Activated naive CD8-positive, alpha-beta T cell treated with anti-CD3 and anti-CD28 coated beads, Interleukin-2, amount 10 ng/mL, durations not matched to agents 7 days and 5 days (primary cell): Measurements from ENCODE around the gene EMILIN2. TPM values are rescaled to one million over a fixed set of nuclear protein-coding genes. Genes with fewer than 3 reads are reported as not detected.

Experiments used
- ATAC-seq: fragments of 150-1000 bp; cut with Tn5 transposase; one replicate; pipeline ENCODE4 v1.10.0; 2021; ENCODE audit warnings: low read depth, moderate library complexity
- POLR2A ChIA-PET: fragments of 350-600 bp; sonication (Branson Sonifier 250); formaldehyde crosslinking; loops from one replicate; lab custom pipeline; 2021; ENCODE audit warnings: antibody characterized with exemption; lab: Charles Lee
- DNase-seq: peaks from one replicate; pipeline ENCODE4 v3.0.0; 2021
- H3K27ac Mint-ChIP-seq: one replicate; pipeline ENCODE4 v1.8.0; 2022; ENCODE audit warnings: mild to moderate bottlenecking, mixed read lengths
- H3K27me3 Mint-ChIP-seq: one replicate; pipeline ENCODE4 v1.8.0; 2022; ENCODE audit warnings: mild to moderate bottlenecking, moderate library complexity, mixed read lengths
- H3K36me3 Mint-ChIP-seq: one replicate; pipeline ENCODE4 v1.8.0; 2021; ENCODE audit warnings: mild to moderate bottlenecking, mixed read lengths
- H3K4me1 Mint-ChIP-seq: one replicate; pipeline ENCODE4 v1.8.0; 2021; ENCODE audit warnings: mixed read lengths
- H3K4me3 Mint-ChIP-seq: one replicate; pipeline ENCODE4 v1.8.0; 2022; ENCODE audit warnings: mild to moderate bottlenecking, moderate library complexity, mixed read lengths
- H3K9me3 Mint-ChIP-seq: one replicate; pipeline ENCODE4 v1.8.0; 2021; ENCODE audit warnings: mixed read lengths
- total RNA-seq, 2 experiments: library from RNA; stranded (reverse); gene quantifications; one replicate each; pipeline ENCODE4 v1.2.3, GENCODE V29; 2021

EMILIN2 gene
- total RNA-seq, 2 experiments from 2014 or later = 23.3 to 27.7 TPM

DNA sequence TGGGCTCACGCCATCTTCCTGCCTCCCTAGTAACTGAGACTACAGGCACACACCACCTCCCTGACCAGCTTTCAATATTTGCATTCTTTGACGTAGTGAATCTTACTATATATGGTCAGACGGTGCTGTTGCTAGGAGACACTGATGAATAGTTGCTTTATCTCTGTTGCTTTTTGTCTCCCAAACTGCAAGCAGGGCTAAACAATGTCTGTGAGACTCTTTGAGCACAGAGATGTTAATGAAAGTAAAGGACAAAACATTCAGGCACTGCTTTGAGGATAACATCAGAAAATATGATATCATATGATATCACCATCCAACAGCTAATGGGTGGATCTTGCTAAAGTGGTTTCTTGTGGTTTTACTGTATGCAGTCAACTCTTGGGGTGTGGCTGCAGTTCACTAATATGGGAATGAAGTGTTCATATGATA is 43.0 kb downstream of the EMILIN2 start:
- Mint-ChIP-seq H3K4me3 (no peak overlapping the region), H3K4me1 (peaks cover 25% of the 10 kb centered on the region), H3K27me3 (no peaks in the 10 kb centered on the region), H3K27ac (no peak overlapping the region), H3K36me3 (peaks cover 18% of the 10 kb centered on the region), H3K9me3 (peaks cover 18% of the 10 kb centered on the region)
- POLR2A ChIA-PET = interaction anchor here (0.7 to 1.0 kb wide), 2 partner anchors 9 kb away, joined by 3 to 6 read pairs; no protein-coding TSS in a partner anchor
- no peak for ATAC-seq
- DNase-seq = no peak

DNA sequence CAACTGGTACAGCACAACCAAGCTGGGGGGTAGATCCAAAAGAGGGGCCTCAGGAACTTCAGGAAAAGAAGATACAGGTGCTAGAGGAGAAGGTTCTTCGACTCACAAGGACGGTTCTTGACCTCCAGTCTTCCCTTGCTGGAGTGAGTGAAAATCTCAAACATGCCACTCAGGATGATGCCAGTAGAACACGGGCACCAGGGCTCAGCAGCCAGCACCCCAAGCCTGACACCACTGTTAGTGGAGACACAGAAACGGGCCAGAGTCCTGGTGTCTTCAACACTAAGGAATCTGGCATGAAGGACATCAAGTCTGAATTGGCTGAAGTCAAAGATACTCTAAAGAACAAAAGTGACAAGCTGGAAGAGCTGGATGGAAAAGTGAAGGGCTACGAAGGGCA is 43.8 kb downstream of the EMILIN2 start:
- no peak for DNase-seq
- H3K9me3 Mint-ChIP-seq = peaks cover 24% of the 10 kb centered on the region
- H3K27me3 Mint-ChIP-seq = no peaks in the 10 kb centered on the region
- no peak overlapping the region for H3K27ac Mint-ChIP-seq
- H3K4me1 Mint-ChIP-seq = peaks cover 25% of the 10 kb centered on the region
- ATAC-seq = no peak
- H3K36me3 Mint-ChIP-seq = peaks cover 21% of the 10 kb centered on the region
- POLR2A ChIA-PET = interaction anchor here (1.2 kb wide), 1 partner anchor 22 kb away, joined by 3 read pairs; no protein-coding TSS in a partner anchor
- H3K4me3 Mint-ChIP-seq = no peak overlapping the region

DNA sequence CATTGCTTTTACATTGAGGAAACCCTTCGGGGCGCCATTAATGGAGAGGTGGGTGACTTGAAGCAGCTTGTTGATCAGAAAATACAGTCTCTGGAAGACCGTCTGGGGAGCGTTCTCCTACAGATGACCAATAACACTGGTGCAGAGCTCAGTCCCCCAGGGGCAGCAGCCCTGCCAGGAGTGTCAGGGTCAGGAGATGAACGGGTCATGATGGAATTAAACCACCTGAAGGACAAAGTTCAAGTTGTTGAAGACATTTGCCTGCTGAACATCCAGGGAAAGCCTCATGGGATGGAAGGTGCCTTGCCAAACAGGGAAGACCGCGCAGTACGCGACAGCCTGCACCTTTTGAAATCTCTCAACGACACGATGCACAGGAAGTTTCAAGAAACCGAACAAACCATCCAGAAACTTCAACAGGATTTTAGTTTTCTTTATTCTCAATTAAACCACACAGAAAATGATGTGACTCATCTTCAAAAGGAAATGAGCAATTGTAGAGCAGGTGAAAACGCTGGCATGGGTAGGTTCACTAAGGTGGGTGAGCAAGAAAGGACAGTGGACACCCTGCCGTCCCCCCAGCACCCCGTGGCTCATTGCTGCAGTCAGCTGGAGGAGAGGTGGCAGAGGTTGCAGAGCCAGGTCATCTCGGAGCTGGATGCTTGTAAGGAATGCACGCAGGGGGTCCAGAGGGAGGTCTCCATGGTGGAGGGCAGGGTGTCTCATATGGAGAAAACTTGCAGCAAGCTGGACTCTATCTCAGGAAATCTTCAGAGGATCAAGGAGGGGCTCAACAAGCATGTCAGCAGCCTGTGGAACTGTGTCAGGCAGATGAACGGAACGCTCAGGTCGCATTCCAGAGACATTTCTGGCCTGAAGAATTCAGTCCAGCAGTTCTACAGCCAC is 45.0 kb downstream of the EMILIN2 start:
- peaks cover 24% of the 10 kb centered on the region for H3K4me1 Mint-ChIP-seq
- POLR2A ChIA-PET = interaction anchor here (1.0 to 1.2 kb wide), 3 partner anchors 8 to 21 kb away, joined by 3 to 4 read pairs (median 3); no protein-coding TSS in a partner anchor
- DNase-seq (no peak), ATAC-seq (peak; percentile 68)
- no peaks in the 10 kb centered on the region for H3K27me3 Mint-ChIP-seq
- peaks cover 19% of the 10 kb centered on the region for H3K9me3 Mint-ChIP-seq
- H3K4me3 Mint-ChIP-seq = peak overlapping the region; percentile 37
- H3K36me3 Mint-ChIP-seq = peaks cover 16% of the 10 kb centered on the region
- H3K27ac Mint-ChIP-seq = peak overlapping the region; percentile 53

DNA sequence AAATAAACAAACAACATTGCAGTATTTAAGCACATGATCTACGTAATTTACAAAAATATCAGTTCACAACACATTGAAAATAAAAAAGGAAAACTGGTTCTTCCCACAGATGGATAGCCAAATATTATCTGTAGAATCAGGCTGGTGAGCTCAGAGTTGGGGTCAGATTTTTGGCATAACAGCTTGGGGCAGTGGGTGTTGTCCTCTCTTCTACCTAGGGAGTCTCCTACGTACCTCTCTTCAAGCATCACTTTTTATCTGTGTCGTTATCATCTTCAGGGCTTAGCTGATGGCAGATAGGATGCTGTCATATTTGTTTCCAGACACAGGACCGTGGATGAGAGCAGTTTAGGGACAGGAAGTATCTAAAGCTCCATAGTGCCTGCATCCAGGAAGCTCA is 46.2 kb downstream of the EMILIN2 start:
- ATAC-seq (no peak), DNase-seq (no peak)
- Mint-ChIP-seq H3K4me1 (peaks cover 26% of the 10 kb centered on the region), H3K9me3 (peaks cover 11% of the 10 kb centered on the region), H3K4me3 (no peak overlapping the region), H3K27me3 (no peaks in the 10 kb centered on the region), H3K27ac (no peak overlapping the region), H3K36me3 (peaks cover 10% of the 10 kb centered on the region)
- POLR2A ChIA-PET = interaction anchor here (1.0 kb wide), 1 partner anchor 9 kb away, joined by 4 read pairs; no protein-coding TSS in a partner anchor

DNA sequence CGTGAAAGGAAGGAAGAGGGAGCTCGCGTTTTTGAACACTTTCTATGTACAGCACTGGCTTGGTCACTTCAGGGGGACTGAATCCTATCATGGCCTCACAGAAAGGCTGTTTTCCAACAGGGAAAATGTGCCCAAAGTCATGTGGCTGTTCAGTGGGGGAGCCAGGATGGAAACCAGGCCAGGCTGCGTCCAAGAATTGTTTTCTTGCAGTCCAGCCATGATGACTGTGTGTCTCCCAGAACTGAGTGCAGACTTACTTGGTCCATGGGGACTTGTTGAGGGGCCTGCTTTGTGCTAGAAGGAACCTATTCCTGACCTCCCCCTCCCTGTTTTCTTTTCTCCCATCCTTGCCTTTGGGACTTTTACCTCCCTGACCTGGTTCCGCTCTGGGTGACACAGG is 46.9 kb downstream of the EMILIN2 start:
- Mint-ChIP-seq H3K27me3 (no peaks in the 10 kb centered on the region), H3K9me3 (peaks cover 11% of the 10 kb centered on the region), H3K36me3 (peaks cover 8% of the 10 kb centered on the region), H3K4me3 (no peak overlapping the region), H3K4me1 (peaks cover 29% of the 10 kb centered on the region), H3K27ac (no peak overlapping the region)
- DNase-seq (no peak), ATAC-seq (no peak)
- POLR2A ChIA-PET = interaction anchor here (0.6 kb wide), 1 partner anchor 18 kb away, joined by 3 read pairs; no protein-coding TSS in a partner anchor

DNA sequence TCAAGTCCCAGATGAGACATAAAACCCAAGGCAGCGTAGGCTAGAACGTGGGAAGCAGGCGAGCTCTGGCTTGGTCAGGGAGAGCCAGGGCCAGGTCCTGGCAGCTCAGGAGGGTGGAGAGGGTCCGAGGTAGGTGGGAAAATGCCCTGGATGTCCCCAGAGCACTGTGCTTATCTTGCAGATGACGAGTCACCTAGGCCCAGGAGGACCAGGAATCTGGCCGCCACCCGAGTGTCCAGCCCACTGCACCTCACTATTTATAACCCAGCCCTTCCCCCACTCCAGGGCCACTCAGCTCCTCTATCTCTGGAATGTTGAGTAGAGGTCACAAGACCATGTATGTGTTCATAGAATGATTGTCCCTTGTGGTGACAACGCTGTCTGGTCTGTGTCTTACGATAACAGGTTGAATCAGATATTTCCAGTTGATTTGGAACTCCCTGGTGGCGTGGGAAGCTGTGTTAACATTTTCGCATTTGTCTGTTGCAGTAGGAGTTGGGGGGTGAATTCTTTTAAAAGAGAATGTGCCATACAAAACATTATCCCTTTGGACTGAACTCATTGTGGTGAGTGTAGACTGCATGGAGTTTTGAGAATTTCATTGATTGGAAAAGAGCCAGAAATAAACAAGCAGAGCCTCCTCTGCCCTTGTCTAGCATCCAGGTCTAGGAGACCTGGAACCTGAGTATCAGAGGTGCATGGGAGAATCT is 47.5 kb downstream of the EMILIN2 start:
- Mint-ChIP-seq H3K9me3 (peaks cover 11% of the 10 kb centered on the region), H3K27ac (no peak overlapping the region), H3K27me3 (no peaks in the 10 kb centered on the region), H3K36me3 (peaks cover 8% of the 10 kb centered on the region), H3K4me3 (no peak overlapping the region), H3K4me1 (peaks cover 29% of the 10 kb centered on the region)
- no peak for ATAC-seq
- DNase-seq = no peak
- POLR2A ChIA-PET = interaction anchor here (0.6 kb wide), 1 partner anchor 18 kb away, joined by 3 read pairs; no protein-coding TSS in a partner anchor

DNA sequence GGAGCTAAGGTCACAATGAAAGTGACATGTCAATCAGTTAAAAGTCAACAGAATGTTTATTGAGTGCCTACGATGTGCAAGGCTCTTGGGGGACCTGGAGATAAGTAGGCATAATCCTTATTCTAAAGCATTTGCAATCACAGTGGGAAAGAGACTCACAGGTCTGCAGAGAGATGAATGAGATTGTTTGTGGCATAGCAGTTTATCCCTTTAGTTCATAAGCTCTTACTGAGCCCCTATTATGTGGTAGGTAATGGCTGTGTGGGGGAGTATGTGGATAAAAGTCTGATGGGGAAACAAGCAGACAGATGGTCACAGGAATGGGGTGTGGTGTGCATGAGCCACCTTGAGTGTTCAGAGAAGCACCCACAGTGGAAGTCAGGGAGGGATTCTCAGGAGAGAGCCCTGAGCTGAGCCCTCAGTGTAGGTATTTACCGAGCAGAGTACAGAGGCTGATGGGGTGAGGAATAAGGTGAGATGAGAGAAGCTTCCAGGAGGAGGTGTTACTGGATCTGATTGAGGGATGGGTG is 48.1 kb downstream of the EMILIN2 start:
- H3K27me3 Mint-ChIP-seq = no peaks in the 10 kb centered on the region
- no peak for ATAC-seq
- H3K9me3 Mint-ChIP-seq = peaks cover 9% of the 10 kb centered on the region
- H3K36me3 Mint-ChIP-seq = peaks cover 4% of the 10 kb centered on the region
- POLR2A ChIA-PET = interaction anchor here (0.9 kb wide), 1 partner anchor 12 kb away, joined by 3 read pairs; no protein-coding TSS in a partner anchor
- H3K4me3 Mint-ChIP-seq = no peak overlapping the region
- H3K27ac Mint-ChIP-seq = no peak overlapping the region
- H3K4me1 Mint-ChIP-seq = peaks cover 25% of the 10 kb centered on the region
- DNase-seq = no peak

DNA sequence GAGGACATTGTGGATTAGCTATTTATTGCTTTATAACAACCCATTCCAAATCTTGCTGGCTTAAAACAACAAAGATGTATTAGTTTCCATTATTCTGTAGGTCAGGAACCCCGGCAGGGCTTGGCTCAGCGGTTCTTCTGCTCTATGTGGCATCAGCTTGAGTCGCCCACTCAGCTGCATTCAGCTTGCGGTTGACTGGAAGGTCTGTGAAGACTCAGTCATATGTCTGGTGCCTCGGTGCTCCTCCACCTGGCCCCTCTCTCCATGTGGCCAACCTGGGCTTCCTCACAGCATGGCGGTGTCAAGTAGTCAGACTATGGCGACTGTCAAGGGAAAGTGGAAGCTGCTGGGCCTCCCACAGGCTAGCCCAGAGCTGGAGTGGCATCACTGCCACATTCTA is 48.6 kb downstream of the EMILIN2 start:
- POLR2A ChIA-PET = interaction anchor here (0.9 kb wide), 1 partner anchor 12 kb away, joined by 3 read pairs; no protein-coding TSS in a partner anchor
- peaks cover 3% of the 10 kb centered on the region for H3K36me3 Mint-ChIP-seq
- no peaks in the 10 kb centered on the region for H3K27me3 Mint-ChIP-seq
- peaks cover 9% of the 10 kb centered on the region for H3K9me3 Mint-ChIP-seq
- no peak overlapping the region for H3K27ac Mint-ChIP-seq
- DNase-seq = no peak
- H3K4me1 Mint-ChIP-seq = peaks cover 23% of the 10 kb centered on the region
- H3K4me3 Mint-ChIP-seq = no peak overlapping the region
- ATAC-seq = no peak

DNA sequence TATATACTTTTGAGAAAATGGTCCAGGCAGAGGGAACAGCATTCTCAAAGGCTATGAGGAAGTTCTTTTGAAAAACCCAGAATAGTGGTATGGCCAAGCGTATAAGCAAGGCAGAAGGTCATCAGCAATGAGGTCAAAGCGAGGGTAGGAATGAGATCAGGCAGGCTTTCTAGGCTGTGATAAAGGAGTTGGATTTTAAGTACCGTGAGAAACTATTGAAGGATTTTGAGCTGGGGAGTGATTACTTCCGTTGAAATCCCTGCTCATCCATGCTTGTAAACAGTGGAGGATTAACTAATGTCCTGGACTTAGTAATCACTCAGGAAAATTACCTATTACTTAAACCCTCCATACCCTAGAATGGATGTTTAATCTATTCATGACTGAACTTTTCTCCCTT is 50.2 kb downstream of the EMILIN2 start:
- Mint-ChIP-seq H3K9me3 (peaks cover 5% of the 10 kb centered on the region), H3K4me1 (peaks cover 8% of the 10 kb centered on the region), H3K27me3 (no peaks in the 10 kb centered on the region), H3K36me3 (peaks cover 3% of the 10 kb centered on the region), H3K4me3 (no peak overlapping the region), H3K27ac (no peak overlapping the region)
- POLR2A ChIA-PET = no interaction called here
- ATAC-seq = no peak
- no peak for DNase-seq

DNA sequence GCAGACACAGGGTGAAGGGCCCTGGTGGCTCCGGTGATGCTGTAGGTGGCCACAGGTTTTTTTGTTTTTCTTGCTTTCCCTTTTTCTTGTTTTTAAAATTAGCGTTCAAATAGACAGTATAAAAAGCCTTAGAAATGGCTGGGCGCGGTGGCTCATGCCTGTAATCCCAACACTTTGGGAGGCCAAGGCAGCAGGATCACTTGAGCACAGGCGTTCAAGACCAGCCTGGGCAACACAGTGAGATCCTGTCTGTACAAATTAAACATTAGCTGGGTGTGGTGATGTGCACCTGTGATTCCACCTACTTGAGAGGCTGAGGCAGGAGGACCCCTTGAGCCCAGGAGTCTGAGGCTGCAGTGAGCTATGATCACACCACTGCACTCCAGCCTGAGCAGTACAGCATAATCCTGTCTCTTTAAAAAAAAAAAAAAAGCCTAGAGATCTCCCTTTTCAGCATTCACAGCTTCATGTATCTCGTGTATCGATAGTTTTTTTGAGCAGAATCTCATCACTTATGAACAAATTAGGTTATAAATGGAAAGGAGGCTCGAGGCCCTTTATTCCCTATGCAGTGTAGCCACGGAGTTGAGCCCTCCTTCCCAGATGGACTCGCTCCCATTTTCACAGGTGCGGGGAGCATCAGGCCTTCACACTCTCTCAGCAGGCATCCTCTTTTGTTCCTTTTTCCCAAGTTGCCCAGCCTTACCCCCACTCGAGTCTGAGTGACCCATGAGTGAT is 50.8 kb downstream of the EMILIN2 start:
- no peak for ATAC-seq
- peaks cover 6% of the 10 kb centered on the region for H3K4me1 Mint-ChIP-seq
- no peak overlapping the region for H3K27ac Mint-ChIP-seq
- peaks cover 3% of the 10 kb centered on the region for H3K36me3 Mint-ChIP-seq
- no peak overlapping the region for H3K4me3 Mint-ChIP-seq
- peaks cover 5% of the 10 kb centered on the region for H3K9me3 Mint-ChIP-seq
- POLR2A ChIA-PET = no interaction called here
- no peak for DNase-seq
- H3K27me3 Mint-ChIP-seq = no peaks in the 10 kb centered on the region

DNA sequence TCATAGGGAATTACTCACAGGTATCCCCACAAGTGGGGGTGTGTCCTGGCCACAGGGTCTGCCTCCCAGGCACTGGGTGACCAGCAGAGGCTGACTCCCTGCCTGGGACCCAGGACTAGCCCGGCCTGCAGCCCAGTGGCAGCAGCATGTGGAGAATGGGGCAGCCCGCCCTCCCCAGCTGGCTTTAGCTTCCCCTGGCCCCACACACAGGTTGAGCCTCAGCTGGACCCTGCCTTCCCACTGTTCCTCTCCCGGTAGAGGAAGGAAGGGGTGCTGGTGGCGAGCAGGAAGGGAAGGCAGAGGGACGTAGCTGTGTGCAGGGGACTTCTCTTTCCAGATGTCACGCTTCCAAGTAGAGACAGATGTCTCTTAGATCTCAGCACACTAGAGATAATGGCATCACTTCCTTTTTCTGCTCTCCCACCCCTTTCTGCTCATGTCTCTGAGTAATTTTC is 51.4 kb downstream of the EMILIN2 start:
- Mint-ChIP-seq H3K27me3 (no peaks in the 10 kb centered on the region), H3K27ac (no peak overlapping the region), H3K4me1 (peaks cover 6% of the 10 kb centered on the region), H3K9me3 (peaks cover 5% of the 10 kb centered on the region), H3K4me3 (no peak overlapping the region), H3K36me3 (peaks cover 3% of the 10 kb centered on the region)
- POLR2A ChIA-PET = interaction anchor here (0.8 to 0.9 kb wide), 2 partner anchors 9 kb away, joined by 3 read pairs; no protein-coding TSS in a partner anchor
- ATAC-seq (no peak), DNase-seq (no peak)

DNA sequence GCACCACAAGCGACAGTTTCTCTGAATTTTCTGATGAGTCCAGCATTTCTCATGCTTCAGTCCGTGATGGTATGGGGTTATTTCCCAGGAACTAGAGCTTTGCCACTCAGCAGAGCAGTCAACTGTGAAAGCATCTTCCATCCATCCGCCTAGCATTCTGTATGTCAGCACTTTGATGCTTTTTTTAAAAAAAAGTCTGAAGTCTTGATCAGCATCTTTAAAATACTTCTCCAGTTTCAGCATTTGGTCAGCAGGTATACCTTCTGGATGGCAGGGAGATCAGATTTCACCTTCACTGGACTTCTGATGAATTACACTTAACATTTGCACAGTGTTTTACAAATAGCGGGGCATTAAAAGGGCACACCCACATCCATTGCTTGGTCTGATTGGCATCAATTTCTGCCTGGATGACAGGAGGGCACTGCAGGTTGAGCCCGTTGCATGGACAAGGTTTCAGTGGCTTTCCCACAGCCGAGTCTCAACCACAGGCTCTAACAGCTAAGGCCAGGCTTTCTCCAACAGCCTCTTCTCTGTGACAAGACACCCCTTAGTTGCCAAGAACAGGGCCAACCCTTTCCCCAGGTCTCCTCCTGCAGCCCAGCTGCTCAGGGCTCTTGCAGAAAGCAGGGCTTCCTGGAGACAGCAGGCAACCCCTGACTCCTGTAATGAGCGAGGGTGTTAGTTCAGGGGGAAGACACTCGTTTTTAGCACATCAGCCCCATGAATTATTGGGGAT is 54.0 kb downstream of the EMILIN2 start:
- Mint-ChIP-seq H3K4me3 (no peak overlapping the region), H3K27me3 (no peaks in the 10 kb centered on the region), H3K4me1 (peaks cover 11% of the 10 kb centered on the region), H3K27ac (no peak overlapping the region), H3K9me3 (no peaks in the 10 kb centered on the region), H3K36me3 (no peaks in the 10 kb centered on the region)
- POLR2A ChIA-PET = no interaction called here
- ATAC-seq = no peak
- no peak for DNase-seq
